Subcutaneous adipose tissue (tissue), 4 donors: ENCODE results near the gene BAIAP3. TPM values are rescaled to one million over a fixed set of nuclear protein-coding genes. Genes with fewer than 3 reads are reported as not detected.

Experiments
- CTCF ChIP-seq: fragments of 450-650 bp; IDR thresholded peaks from one replicate; pipeline ENCODE4 v1.5.1; 2016; ENCODE audit warnings: low read depth, mild to moderate bottlenecking, control low read depth, antibody characterized with exemption, moderate library complexity
- total RNA-seq, 4 donors: library from RNA; depleted of rRNA; stranded (reverse); fragments of >200 nt; gene quantifications; one replicate each; pipeline ENCODE4 v1.1.0, GENCODE V29; 2016

The BAIAP3 gene
- total RNA-seq, 4 donors from 2014 or later, result 0.98 to 8.5 (median 2.5) TPM

- TF ChIP-seq CTCF, result no peak
Observed at GRCh38 chr16:1350691-1351090, 17.2 kb downstream of the BAIAP3 start.

GRCh38 chr16:1351215-1351581 lies 17.8 kb downstream of the BAIAP3 start:
- no peak for TF ChIP-seq CTCF

GRCh38 chr16:1351582-1352362 lies 18.3 kb downstream of the BAIAP3 start, which contains the start of the genes GNPTG and TSR3:
Gene GNPTG (plus strand): TSS chr16:1351931. CDS start chr16:1351966, 35 bp downstream.
Gene TSR3 (minus strand): TSS chr16:1351878. CDS start chr16:1351804, 74 bp downstream.
- no peak for TF ChIP-seq CTCF

GRCh38 chr16:1354815-1355540 lies 21.5 kb downstream of the BAIAP3 start:
- TF ChIP-seq CTCF, result no peak

GRCh38 chr16:1355591-1355990 lies 22.1 kb downstream of the BAIAP3 start:
- TF ChIP-seq CTCF, result no peak

- TF ChIP-seq CTCF, result no peak
Observed at GRCh38 chr16:1356061-1356900, 22.8 kb downstream of the BAIAP3 start.
